ENCODE data around the gene SND1.

SND1 gene

DNA sequence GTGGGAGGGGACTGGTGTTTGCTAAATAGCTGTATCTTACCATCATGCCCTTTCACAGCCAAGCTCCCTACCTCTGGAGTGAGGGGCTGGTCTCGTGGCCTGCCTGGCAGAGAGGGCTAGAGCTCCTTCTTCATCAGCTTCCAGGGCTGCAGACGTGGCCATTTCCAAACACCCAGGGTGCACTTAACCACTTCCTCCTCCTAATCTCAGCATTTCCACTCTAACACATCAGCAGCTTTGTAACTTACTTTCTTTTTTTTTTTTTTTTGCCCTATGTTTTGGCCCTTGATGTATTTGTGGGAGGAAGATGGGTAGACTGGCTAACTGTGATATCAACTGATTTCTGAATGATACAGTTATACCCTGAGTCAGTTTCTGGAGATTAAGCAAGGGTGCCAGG lies 351.8 kb downstream of the SND1 start:
- DNase-seq, result no peak

DNA sequence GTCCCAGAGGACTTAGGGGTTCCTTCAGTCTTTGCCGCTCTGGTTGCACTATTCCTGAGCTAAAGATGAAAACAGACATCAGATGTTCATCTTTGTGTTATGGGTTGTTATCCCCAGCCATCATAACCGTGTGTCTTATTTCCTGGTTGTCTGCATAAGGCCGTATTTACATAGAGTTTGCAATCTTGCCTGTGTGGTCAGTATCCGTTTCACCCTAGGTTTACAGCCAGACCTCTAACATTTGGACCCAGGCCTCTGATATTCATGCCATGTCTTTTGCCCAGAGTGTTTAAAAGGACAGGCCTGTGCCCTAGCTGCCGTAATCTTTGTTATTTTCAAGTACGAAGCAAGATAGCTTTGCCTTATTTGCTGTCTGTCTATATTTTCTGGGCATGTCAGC lies 352.6 kb downstream of the SND1 start:
- DNase-seq, result no peak

DNA sequence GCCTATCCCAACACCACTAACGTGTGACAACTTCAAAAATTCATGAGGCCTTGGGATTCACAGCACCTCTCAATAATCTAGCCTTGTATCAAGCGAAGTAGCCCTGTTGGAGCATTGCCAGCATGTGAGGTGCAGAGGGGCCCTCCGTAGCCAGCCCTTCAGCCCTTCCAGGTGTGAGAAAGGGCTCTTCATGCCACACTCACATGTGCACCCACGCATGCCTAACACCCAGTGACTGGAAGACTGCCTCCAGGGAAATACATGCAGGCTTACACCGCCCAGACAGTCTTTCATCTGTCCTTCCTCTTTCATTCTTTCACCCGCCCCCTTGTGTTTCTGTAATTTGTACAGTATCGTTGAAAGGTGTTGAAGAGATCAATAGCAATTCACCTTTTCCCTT lies 353.1 kb downstream of the SND1 start:
- no peak for DNase-seq

DNA sequence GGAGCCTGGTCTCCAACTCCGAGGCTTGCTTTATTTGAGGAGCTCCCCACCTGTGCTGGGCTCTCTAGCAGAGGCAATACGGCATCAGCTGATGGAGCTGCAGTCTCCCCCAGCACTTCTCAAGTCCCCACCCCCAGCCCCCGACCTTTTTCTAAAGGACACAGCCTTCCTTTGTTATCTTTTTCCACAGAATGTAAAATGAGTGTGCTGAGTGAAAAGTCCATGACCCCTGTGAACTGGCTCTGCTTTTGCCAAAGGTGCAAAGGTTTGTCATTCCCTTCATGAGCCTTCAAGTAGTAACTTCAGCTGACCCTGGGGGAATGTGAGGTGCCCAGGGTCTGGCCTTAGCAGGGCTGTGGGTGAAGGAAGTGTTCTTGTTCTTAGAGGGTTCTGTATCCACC lies 353.8 kb downstream of the SND1 start:
- no peak for DNase-seq

DNA sequence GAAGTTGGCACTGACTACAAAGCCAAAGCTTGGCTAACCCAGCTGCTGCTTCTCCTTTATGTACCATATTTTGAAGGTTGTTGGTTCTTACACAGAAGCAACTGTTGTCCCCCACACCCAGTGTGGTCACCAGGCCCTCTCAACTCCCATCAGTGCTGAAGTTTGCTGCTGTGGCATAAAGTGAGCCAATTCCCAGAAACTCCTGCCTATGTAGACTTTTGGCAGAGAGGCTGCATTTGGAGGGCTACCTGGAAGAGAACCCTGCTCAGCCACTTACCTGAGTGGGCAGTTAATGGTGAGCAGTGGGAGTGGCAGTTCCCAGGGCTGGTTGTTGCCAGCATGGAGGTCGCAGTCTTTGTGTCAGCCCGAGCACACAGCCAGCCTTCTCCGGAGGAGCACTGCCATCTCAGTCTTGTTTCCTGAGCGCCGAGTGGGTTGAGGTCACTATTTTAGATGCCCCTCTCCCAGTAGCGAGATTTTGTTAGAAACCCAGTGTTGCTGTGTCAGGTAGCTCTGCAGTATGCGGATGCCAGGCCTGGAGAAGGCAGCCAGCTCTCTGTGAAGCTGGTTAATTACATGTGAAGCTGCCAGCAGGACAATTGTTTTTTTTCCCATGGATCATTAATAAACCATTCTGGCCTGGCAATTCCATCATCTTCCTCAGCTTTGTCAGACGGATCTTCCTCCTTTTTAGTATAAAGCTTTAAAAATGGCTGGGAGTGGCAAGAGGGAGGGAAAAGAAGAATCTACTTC lies 354.7 kb downstream of the SND1 start:
- no peak for DNase-seq

- no peak for DNase-seq
Observed at GRCh38 chr7:128007303-128007680, 355.3 kb downstream of the SND1 start.

GRCh38 chr7:128008141-128008540 lies 356.1 kb downstream of the SND1 start:
- DNase-seq, result no peak

- no peak for DNase-seq
Observed at GRCh38 chr7:128008744-128009143, 356.8 kb downstream of the SND1 start.

DNA sequence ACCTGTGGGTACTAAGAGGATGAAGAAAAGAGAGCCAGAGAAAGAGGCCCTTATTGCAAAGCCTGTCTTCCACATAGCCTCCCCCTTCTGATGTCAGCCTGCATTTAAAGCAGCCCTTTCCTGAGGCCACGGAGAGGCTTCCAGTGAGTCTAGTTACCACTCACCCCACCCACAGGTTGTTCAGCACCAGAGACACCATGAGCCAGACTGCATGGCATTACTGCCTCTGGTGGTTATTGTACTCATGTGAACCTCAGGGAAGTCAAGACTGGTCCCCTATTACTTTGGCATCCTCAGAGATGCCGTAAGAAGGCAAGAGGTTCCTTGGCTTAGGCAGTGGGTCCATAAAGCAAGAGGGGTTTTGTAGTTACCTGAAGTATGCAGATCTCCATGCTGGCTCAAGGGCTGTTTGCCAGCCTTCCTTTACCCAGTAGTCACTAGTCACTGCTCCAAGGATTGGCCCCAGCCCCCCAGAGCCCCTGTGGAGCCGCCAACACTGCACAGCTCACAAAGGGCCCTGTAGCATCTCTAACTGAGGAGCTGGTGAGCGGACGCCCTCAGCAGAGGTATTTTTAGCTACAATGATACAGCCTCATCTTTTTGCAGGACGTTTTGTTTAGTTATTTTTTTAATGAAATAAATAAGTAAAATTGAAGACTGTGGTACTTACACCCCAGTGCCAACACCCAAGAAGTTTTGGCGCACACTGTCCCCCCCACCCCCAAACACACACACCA lies 358.6 kb downstream of the SND1 start:
- DNase-seq, result no peak

GRCh38 chr7:128011131-128011661 lies 359.2 kb downstream of the SND1 start:
- no peak for DNase-seq

- DNase-seq, result no peak
Observed at GRCh38 chr7:128014811-128015210, 362.8 kb downstream of the SND1 start.

GRCh38 chr7:128017460-128017859 lies 365.5 kb downstream of the SND1 start:
- DNase-seq, result no peak

DNA sequence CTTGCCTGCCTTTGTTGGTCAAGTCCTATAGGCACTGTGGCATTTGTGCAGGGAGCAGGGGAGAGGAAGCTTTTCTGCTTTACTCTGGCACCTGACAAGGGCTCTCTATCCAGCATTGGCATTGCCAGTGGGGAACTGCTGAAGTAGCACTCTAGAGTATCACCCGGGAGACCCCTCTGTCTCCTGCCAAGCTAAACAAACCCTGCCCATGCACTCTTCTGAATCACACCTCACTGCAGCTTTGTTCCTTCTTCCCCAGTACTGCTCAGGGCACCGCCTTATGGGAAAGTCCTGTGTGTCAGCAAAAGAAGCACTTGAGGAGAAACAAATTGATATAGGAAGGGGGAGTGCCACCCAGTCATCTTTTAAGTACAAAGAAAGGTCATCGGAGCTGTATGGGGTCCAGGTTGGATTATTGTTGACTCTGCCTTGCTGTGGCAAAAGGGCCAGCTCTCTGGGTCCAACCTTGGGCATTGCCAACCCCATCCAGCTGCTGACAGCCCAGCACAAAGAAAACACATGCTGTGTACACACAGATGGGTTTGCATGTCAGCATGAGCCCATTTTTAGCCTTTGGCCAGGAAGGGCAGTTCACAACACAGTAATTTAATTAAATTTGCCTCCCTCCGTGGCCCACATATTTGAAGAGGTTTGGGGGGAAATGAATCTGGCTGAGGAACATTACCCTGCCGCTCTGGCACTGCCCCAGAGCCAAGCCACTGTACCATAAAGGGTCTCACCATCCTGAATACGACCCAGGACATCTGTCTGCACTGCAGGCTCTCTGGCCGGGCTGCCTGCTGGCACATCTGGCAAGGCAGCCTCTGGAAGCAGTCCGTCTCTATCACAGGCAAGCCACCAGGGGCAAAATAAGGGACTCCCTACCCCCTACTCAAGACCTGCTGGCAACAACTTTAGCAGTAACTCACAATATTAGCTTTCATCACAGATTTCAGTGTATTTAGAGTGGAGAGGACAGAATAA lies 366.2 kb downstream of the SND1 start:
- no peak for DNase-seq

DNA sequence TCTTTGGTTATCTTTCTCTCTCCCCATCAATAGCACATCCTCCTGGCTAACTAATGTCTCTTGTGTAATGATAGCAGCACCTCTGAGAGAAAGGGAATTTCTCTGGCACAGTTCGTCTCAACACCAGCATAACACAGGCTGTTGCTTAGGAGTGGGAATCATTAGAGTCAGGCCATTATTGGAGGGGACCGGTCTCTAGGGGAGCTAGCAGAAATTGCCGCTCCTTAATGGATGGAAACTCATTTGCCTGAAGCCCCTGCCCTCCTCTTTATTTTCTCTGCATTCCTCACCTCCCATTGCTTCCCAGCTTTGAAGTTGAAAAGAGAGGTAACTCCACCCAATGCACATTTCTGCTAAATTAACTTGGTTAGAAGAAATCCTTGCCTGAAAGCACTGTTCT lies 367.3 kb downstream of the SND1 start:
- DNase-seq, result no peak

GRCh38 chr7:128020159-128020558 lies 368.2 kb downstream of the SND1 start:
- no peak for DNase-seq

GRCh38 chr7:128021366-128021765 lies 369.4 kb downstream of the SND1 start:
- DNase-seq, result no peak

- DNase-seq, result no peak
Observed at GRCh38 chr7:128022631-128023532, 370.9 kb downstream of the SND1 start.

DNA sequence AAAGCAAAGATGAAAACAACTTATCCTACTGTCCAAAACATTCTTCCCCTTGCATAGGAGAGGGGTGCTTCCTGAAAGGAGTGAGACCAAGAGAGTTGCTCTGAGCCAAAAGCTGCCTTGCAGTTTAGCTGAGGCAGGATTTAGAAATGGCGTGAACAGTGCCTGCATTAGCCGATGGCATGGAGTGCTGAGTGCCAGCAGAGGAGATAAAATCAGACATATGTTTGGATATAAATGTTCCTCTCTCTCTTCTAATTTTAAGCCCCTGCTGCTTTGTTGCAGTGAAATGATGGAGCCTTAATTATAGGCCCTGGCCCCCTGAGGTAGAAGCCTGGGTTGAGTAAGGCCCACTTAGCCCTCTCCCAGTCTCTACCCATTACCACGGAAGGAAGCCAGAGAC lies 372.2 kb downstream of the SND1 start:
- no peak for DNase-seq

DNA sequence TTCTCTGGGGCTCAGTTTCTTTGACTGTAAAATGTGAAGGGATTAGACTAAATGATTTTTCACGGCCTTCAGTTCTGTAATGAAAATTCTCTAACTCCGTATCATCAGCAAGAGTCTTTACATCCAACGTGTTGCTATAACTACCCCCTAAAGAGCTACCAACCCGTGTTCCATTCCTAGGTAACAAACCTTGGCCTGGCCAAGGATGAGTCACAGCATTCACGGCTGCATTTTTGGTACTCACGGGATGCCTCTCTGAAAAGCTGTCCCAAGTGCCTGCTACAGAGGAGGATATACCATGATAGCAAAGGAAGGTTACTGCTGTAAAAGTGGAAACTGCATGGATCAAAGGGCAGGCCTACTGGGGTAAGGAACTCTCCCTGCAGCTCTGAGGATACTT lies 373.4 kb downstream of the SND1 start:
- no peak for DNase-seq

GRCh38 chr7:128025819-128026218 lies 373.8 kb downstream of the SND1 start:
- DNase-seq, result no peak

DNA sequence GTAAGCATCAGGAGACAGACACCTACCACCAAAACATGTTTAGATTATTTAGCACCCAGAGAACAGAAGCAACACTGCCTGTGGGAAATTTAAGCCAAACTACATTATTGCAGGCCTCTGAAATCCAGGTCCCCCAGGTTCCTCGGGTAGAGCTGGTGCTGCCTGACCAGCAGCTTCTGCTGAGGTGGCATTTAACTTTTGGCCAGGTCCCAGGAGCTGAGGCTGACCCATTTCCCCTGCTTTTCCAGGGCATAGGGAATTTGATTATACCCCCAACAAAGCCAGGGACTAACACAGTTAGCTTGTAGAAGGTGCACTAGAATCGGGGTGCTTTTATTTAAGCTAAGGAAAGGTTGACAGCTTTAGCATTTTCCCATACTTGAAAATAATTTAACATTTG lies 374.6 kb downstream of the SND1 start:
- no peak for DNase-seq

- no peak for DNase-seq
Observed at GRCh38 chr7:128027485-128027980, 375.5 kb downstream of the SND1 start.
